ENCODE results near the gene PSTPIP1. TPM values are rescaled to one million over a fixed set of nuclear protein-coding genes. Genes with fewer than 3 reads are reported as not detected.

The PSTPIP1 gene
- total and polyA plus RNA-seq, 10 of the 15 experiments (the other 5 are each of a cell fraction or from before 2014, with no cell fraction given): 0.50 to 29.3 (median 14.5) TPM

- TF ChIP-seq ZBTB4 (CRISPR knock-in tag; IDR thresholded peaks at IDR 0.05): no peak
- TF ChIP-seq SMAD1 (IDR thresholded peaks at IDR 0.05; ENCODE audit: low read depth, partially characterized antibody): no peak
- TF ChIP-seq PKNOX1 (IDR thresholded peaks at IDR 0.05): no peak
- TF ChIP-seq BACH1 (IDR thresholded peaks at IDR 0.05; ENCODE audit: borderline replicate concordance): no peak
- no peak for TF ChIP-seq PRDM15 (CRISPR knock-in tag; IDR thresholded peaks at IDR 0.05)
- no peak for TF ChIP-seq SUZ12 (IDR thresholded peaks at IDR 0.05; ENCODE audit: unreplicated experiment)
- TF ChIP-seq MYC (IDR thresholded peaks at IDR 0.05; ENCODE audit: insufficient read depth, insufficient read length, insufficient replicate concordance, low read length, severe bottlenecking): no peak
- TF ChIP-seq HDAC2 (IDR thresholded peaks at IDR 0.05): no peak
- TF ChIP-seq ATF7 (IDR thresholded peaks at IDR 0.05; ENCODE audit: low read depth): no peak
- no peak for TF ChIP-seq ZZZ3 (IDR thresholded peaks at IDR 0.05; ENCODE audit: control insufficient read depth, insufficient read length, low read depth)
- no peak for TF ChIP-seq POU2F2 (IDR thresholded peaks at IDR 0.05; ENCODE audit: borderline replicate concordance, low read depth, low read length)
- peak; percentile 53; the same call in 1 of the 2 replicates for TF ChIP-seq ZNF687 (IDR thresholded peaks at IDR 0.05)
- TF ChIP-seq RB1 (IDR thresholded peaks at IDR 0.05; ENCODE audit: borderline replicate concordance): no peak
Measured at GRCh38 chr15:77012868-77013267, 17.9 kb downstream of the PSTPIP1 start (continued).
